Heart left ventricle (tissue), 13 donors: ENCODE results near the gene SMARCB1.

Source experiments
- POLR2A ChIP-seq, 2 donors: fragments of 450-650 bp; IDR thresholded peaks; one replicate each; pipeline ENCODE4 v1.6.1; 2017; ENCODE audit warnings: antibody characterized with exemption in 2 of 2, mild to moderate bottlenecking in 2 of 2, moderate library complexity in 2 of 2
- TF ChIP-seq, protein P1 (sequence below), 12 donors: fragments of 200-600 bp; sonication (generic) in 4 of 12; IDR thresholded peaks; one replicate each; pipeline versions ENCODE4 v1.5.0 to v1.8.0; 2018 to 2022; ENCODE audit warnings: antibody characterized with exemption in 12 of 12, mild to moderate bottlenecking in 5 of 12
- donor health status: ischemic (EF 13 %, LVEDD 7.1; RV severe dilation, severe dysfunction).
- donor health status: DM: no; HTN: yes; CAD: no.
- donor health status: DM: no; HTN: no; CAD: no.
- donor health status: ischemic (EF 25% LVEDD 6.9; RV normal size, moderate dysfunction).
- donor health status: ischemic (EF 25% LVEDD 5.7; RV mildly dilated, moderate dysfunction).
- donor health status: ischemic (EF 35%, LVEDD 5.7; RV mildly dilated, moderate dysfunction).
- donor health status: nonischemic (EF 11% LVEDD 7.7; RV severe dilation, severe dysfunction).
- donor health status: DM: yes; HTN: yes; CAD: no.
- donor health status: PGD.
- donor health status: ischemic (EF 29% LVEDD 5.4; RV normal size, mild dysfunction).
- donor health status: nonischemic (EF 23%, LVEDD 6.1; RV moderate dilation, normal function).

DNA sequence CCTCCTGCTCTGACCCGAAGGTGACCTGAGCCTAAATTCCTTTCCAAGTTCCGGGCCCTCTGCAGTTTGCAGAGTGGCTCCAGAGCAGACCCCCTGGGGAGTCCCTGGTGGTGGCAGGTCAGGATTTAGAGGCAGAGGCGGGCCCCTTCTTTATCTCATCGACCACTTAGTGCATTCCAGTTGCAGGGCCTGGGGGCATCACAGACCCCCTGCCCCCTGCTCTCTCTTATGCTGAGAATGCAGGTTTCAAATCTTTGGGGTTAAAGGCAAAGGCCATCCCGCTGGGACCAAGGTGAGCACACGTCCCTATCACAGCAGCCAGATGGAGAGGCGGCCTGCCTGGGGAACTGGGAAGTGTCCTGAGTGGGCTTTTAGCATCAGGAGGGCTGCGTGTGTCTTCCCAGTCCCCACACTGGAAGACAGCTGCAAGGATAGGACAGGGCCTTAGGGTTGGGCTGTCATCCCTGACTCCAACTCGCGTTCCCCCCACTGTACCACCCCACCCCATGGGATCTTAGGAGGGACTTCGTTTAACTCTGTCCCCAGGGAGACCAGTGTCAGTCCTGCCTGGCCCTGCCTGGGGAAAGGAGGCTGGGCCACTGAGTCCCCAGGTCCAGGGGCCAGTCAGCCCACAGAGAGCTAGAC is 40.7 kb downstream of the SMARCB1 start:
- TF ChIP-seq POLR2A (IDR thresholded peaks at IDR 0.05) = no peak
- TF ChIP-seq, protein P1, sequence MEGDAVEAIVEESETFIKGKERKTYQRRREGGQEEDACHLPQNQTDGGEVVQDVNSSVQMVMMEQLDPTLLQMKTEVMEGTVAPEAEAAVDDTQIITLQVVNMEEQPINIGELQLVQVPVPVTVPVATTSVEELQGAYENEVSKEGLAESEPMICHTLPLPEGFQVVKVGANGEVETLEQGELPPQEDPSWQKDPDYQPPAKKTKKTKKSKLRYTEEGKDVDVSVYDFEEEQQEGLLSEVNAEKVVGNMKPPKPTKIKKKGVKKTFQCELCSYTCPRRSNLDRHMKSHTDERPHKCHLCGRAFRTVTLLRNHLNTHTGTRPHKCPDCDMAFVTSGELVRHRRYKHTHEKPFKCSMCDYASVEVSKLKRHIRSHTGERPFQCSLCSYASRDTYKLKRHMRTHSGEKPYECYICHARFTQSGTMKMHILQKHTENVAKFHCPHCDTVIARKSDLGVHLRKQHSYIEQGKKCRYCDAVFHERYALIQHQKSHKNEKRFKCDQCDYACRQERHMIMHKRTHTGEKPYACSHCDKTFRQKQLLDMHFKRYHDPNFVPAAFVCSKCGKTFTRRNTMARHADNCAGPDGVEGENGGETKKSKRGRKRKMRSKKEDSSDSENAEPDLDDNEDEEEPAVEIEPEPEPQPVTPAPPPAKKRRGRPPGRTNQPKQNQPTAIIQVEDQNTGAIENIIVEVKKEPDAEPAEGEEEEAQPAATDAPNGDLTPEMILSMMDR (IDR thresholded peaks at IDR 0.05) = no peak
